Measurements from ENCODE around the gene ACOX1.

The ACOX1 gene

DNA sequence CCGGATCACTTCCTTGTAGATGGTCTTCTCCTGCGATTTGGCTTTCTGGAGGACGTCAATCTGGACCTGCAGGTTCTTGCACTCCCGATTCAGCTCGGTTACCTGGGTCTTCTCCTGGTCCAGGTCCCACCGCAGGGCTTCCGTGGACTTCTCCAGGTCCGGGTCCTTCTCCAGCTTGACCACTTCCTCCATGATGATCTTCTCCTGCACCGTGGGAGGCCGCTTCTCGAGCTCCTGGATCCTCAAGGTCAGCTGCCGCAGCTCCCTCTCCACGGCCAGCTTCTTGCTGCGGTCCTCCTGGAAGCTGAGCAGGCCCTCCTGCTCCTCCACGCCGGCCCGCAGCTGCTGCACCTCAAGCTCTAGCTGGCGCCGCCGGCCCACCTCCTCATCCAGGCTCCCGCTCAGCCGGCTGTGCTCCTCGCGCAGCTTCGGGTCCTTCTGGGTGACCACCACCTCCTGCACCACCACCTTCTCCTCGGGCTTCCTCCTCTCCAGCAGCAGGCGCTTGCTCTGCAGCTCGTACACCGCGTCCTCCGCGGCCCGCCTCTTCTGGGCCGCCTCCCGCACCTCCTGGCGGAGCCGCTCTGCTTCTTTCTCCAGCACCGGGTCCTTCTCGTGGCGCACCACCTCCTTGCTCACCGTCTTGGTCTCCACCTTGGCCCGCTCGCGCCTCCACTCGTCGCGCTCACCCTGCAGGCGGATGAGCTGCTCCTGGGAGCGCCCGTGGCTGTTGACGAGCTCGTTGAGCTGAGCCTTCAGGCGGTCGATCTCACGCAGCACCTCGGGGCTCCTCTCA is 29.9 kb upstream of the ACOX1 start:
- DNase-seq (ENCODE audit: low read depth) = no peak

- DNase-seq (ENCODE audit: low read depth) = no peak
These were observed 29.2 kb upstream of the ACOX1 start for GRCh38 chr17:76008208-76008607.

DNA sequence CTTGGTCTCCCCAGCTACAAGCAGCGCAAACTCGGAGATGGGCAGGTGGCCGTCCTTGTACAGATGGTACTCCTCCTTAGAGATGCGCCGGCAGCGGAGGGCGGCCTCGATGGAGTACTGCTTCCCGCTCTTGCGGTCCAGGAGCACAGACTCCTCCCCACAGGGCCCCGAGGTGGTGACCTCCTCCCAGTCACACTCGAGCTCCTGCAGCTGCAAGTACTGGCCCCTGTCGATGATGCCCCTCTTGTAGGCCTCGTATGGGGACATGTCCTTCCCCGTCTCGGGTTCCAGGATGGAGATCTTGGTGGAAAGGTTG is 28.8 kb upstream of the ACOX1 start:
- DNase-seq (ENCODE audit: low read depth) = no peak

DNA sequence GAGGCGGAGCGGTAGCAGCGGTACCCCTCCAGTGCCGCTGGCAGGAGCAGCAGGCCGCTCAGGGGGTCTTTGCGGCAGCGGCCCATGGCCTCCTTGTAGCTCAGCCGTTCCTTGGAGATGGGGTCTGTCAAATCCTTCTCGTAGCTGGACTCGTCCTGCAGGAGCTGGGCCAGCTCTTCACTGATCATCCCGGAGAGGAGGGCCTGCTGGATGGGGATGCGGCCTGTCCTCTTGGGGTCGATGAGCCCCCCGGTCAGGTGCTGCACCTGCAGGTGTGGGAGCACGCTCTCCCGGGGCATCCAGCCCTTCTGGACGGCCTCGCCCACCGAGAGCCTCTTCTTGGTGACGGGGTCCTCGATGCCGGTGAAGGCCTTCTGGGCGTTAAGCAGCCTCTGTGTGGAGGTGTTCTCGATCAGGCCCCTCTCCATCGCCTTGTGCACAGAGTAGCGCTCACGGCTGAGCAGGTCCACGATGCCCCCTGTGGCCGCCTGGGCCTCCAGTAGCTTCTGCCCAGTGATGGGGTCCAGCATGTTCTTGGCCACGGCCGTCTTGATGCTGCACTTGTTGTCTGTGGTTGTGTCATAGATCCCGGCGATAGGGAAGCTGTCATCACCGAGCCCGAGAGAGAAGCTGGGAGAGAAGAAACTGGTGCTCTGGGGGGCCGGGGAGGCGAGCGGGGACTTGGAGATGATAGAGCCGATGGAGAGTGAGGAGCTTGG is 28.3 kb upstream of the ACOX1 start:
- no peak for DNase-seq (ENCODE audit: low read depth)

GRCh38 chr17:76005263-76006149 is 26.5 kb upstream of the ACOX1 start:
- peak; percentile 60 for DNase-seq (ENCODE audit: low read depth)

DNA sequence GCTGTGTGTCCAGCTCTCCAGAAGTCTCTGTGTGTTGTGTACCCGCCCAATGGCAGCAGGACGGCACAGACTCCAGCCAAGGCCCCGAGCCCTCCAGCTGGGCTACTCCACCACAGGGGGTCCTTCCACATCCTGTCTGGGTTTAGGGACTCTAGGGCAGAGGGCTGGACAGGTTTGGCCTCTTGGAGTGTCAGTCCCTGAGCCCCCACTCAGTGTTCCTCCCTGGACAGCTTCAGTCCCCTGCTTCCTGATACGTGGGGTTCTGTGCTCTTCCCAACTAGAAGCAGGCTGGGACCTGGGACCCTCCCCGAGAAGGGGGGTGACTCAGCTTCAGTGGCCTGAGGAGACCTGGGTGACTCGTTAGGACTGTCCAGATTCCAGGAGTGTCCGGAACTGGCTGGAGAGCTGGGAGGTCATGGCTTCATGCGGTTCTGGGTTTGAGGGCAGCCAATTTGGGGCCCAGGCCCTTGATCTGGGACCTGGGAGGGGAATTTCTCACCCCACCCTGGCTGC is 25.8 kb upstream of the ACOX1 start:
- no peak for DNase-seq (ENCODE audit: low read depth)

DNA sequence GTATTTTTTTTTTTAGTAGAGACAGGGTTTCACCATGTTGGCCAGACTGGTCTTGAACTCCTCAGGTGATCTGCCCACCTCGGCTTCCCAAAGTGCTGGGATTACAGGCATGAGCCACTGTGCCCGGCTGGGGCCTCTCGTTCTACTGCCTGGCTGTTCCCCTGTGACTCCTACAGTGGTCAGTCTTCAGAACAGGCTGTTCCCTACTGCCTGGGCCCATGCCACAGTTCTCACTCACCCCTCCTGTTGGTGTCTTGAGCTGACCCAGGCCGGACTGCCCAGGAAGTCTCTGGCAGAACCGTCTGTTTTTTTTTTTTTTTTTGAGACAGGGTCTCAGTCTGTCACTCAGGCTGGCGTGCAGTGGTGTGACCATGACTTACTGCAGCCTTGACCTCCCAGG is 24.9 kb upstream of the ACOX1 start:
- no peak for DNase-seq (ENCODE audit: low read depth)

- DNase-seq (ENCODE audit: low read depth) = no peak
These were observed 23.1 kb upstream of the ACOX1 start for GRCh38 chr17:76002100-76002499.

DNA sequence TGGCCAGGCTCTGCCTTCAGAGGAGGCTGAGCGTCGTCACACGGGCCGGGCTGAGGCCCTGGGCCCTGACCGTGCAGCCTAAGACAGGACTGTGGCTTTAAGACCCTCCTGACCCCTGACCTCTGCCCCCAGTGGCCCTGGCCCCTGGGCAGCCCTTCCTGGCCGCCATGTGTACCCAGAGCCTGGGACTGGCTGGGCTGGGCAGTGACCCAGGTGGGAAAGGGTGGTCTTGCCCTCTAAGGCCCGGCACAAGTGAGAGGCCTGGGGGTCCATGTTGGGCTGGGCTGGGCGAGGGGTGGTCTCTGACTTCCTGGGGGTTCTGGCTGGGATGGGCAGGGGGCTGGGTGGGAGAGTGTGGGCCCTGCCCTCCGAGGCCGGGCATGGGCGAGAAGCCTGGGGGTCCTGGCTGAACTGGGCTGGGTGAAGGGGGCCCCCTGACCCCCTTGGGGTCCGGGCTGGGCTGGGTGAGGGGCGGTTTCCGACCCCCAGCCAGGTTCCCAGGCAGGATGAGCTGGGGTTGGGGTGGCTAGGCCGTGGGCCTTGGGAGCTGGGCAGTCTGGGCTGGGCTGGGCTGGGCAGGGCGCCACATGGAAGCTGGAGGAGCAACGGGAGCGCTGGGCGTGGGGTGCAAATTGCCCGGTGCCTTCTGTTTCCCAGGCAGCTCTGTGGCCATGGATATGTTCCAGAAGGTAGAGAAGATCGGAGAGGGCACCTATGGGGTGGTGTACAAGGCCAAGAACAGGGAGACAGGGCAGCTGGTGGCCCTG is 22.0 kb upstream of the ACOX1 start, which contains the start of gene CDK3:
CDK3 (plus strand) TSS at position 101 of the 767 bp plus-strand sequence; CDS start at position 672, 571 bp downstream.
- DNase-seq (ENCODE audit: low read depth) = no peak

- peak; percentile 38 for DNase-seq (ENCODE audit: low read depth)
These were observed 21.2 kb upstream of the ACOX1 start for GRCh38 chr17:76000016-76000754.

DNA sequence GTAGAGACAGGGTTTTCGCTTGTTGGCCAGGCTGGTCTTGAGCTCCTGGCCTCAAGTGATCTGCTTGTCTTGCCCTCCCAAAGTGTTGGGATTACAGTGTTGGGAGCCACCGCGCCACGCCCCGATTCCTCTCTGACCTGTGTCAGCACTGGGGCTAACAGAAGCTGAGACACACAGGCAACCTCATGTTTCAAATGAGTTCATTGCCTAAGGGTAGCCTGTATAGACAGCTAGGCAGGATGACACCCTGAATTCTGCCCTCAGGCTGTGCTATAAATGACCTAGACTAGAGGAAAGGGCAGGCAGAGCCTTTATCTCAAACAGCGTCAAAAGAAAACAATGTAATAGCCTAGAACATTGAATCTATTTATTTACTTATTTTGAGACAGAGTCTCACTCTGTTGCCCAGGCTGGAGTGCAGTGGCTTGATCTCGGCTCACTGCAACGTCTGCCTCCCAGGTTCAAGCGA is 19.4 kb upstream of the ACOX1 start:
- DNase-seq (ENCODE audit: low read depth) = no peak

GRCh38 chr17:75996665-75997590 is 18.0 kb upstream of the ACOX1 start:
- no peak for DNase-seq (ENCODE audit: low read depth)

DNA sequence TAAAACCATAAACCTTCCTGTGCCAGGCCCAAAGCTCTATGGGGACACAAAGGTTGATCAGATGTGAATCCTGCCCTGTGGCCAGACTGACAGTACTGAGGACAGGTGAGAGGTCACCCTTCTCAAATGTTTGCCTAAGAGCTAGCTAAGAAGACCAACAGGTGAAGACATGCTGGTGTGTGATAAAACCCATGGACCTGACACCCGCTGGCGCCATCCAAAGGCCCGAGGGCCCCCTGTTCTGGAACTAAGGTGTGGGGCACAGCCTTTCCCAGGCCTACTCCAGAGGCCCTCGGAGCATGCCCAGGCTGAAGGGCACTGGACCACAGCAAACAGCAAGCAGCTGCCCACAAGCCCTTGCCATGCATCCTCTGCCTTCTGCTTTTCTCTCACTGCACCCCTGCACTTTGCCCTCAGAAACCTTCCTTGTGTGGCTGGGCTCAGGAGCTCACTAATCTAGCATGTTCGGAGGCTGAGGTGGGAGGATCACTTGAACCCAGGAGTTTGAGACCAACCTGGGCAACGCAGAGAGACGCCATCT is 16.5 kb upstream of the ACOX1 start:
- no peak for DNase-seq (ENCODE audit: low read depth)

- no peak for DNase-seq (ENCODE audit: low read depth)
These were observed 15.9 kb upstream of the ACOX1 start for GRCh38 chr17:75994802-75995370.

- DNase-seq (ENCODE audit: low read depth) = no peak
These were observed 12.4 kb upstream of the ACOX1 start for GRCh38 chr17:75991396-75991795.

- DNase-seq (ENCODE audit: low read depth) = no peak
These were observed 8.1 kb upstream of the ACOX1 start for GRCh38 chr17:75987041-75987440.

GRCh38 chr17:75985986-75986385 is 7.0 kb upstream of the ACOX1 start:
- no peak for DNase-seq (ENCODE audit: low read depth)

- no peak for DNase-seq (ENCODE audit: low read depth)
These were observed 4.7 kb upstream of the ACOX1 start for GRCh38 chr17:75983501-75984181.
